Progenitor cell of endocrine pancreas (in vitro differentiated cells): Measurements from ENCODE around the gene SKP2. TPM values are rescaled to one million over a fixed set of nuclear protein-coding genes. Genes with fewer than 3 reads are reported as not detected.

Experiments used
- DNase-seq: peaks from one replicate; pipeline ENCODE4 v3.0.0; 2021; ENCODE audit warnings: low spot score; ENCODE audit not compliant: unreplicated experiment
- H3K27ac Mint-ChIP-seq: 2 replicates; pipeline ENCODE4 v1.8.0; 2021; ENCODE audit warnings: mild to moderate bottlenecking, moderate library complexity, mixed read lengths
- H3K27me3 Mint-ChIP-seq: 2 replicates; pipeline ENCODE4 v1.8.0; 2021; ENCODE audit warnings: mixed read lengths
- H3K36me3 Mint-ChIP-seq: 2 replicates; pipeline ENCODE4 v1.8.0; 2022; ENCODE audit warnings: mixed read lengths; ENCODE audit not compliant: insufficient read depth
- H3K4me1 Mint-ChIP-seq: 2 replicates; pipeline ENCODE4 v1.8.0; 2021; ENCODE audit warnings: low read depth, mixed read lengths
- H3K4me3 Mint-ChIP-seq: 2 replicates; pipeline ENCODE4 v1.8.0; 2021; ENCODE audit warnings: low read depth, mild to moderate bottlenecking, moderate library complexity, mixed read lengths
- H3K9me3 Mint-ChIP-seq: 2 replicates; pipeline ENCODE4 v1.8.0; 2021; ENCODE audit warnings: low read depth, mixed read lengths
- total RNA-seq: library from RNA; stranded (reverse); gene quantifications from 2 replicates; pipeline ENCODE4 v1.2.1, GENCODE V29; 2021
- TF ChIP-seq, protein P1 (sequence below): fragments of 200-600 bp; sonication (generic); IDR thresholded peaks from one replicate; pipeline ENCODE4 v1.5.0; 2021; ENCODE audit warnings: antibody characterized with exemption, mild to moderate bottlenecking; ENCODE audit not compliant: unreplicated experiment

Gene SKP2
- total RNA-seq, 1 donor from 2014 or later: 68.4 TPM

DNA sequence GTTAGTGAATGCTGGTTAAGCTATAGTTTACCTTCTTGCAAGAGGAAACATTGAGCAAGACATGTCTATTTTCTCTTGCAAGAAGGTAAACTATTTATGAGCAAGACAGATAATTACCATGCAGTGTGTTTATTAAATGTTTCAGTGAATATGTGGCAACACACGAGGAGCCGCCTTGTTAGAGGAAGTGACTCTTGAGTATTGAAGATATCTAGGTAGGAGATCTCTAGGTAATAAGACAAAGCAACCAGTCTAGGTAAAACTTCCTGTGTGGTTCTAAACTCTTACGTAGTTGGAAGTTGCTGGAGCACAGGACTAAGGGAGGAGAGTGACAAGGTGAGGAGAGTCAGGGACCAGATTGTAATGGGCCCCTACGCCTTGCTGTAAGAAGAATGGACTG is 16.8 kb downstream of the SKP2 start:
- Mint-ChIP-seq H3K27ac (no peak overlapping the region), H3K27me3 (no peaks in the 10 kb centered on the region), H3K4me3 (no peak overlapping the region), H3K36me3 (peaks cover 21% of the 10 kb centered on the region), H3K4me1 (no peaks in the 10 kb centered on the region), H3K9me3 (no peaks in the 10 kb centered on the region)
- no peak for DNase-seq
- TF ChIP-seq, protein P1, sequence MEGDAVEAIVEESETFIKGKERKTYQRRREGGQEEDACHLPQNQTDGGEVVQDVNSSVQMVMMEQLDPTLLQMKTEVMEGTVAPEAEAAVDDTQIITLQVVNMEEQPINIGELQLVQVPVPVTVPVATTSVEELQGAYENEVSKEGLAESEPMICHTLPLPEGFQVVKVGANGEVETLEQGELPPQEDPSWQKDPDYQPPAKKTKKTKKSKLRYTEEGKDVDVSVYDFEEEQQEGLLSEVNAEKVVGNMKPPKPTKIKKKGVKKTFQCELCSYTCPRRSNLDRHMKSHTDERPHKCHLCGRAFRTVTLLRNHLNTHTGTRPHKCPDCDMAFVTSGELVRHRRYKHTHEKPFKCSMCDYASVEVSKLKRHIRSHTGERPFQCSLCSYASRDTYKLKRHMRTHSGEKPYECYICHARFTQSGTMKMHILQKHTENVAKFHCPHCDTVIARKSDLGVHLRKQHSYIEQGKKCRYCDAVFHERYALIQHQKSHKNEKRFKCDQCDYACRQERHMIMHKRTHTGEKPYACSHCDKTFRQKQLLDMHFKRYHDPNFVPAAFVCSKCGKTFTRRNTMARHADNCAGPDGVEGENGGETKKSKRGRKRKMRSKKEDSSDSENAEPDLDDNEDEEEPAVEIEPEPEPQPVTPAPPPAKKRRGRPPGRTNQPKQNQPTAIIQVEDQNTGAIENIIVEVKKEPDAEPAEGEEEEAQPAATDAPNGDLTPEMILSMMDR: no peak

- no peak overlapping the region for H3K4me3 Mint-ChIP-seq
- no peaks in the 10 kb centered on the region for H3K27me3 Mint-ChIP-seq
- peaks cover 25% of the 10 kb centered on the region for H3K36me3 Mint-ChIP-seq
- no peaks in the 10 kb centered on the region for H3K4me1 Mint-ChIP-seq
- DNase-seq: no peak
- TF ChIP-seq, protein P1: no peak
- no peak overlapping the region for H3K27ac Mint-ChIP-seq
- no peaks in the 10 kb centered on the region for H3K9me3 Mint-ChIP-seq
Observed at GRCh38 chr5:36170832-36171424, 19.0 kb downstream of the SKP2 start.

- Mint-ChIP-seq H3K36me3 (peaks cover 20% of the 10 kb centered on the region), H3K4me1 (no peaks in the 10 kb centered on the region), H3K27me3 (no peaks in the 10 kb centered on the region), H3K27ac (no peak overlapping the region), H3K4me3 (no peak overlapping the region), H3K9me3 (no peaks in the 10 kb centered on the region)
- no peak for DNase-seq
- TF ChIP-seq, protein P1: no peak
Observed at GRCh38 chr5:36172599-36172998, 20.7 kb downstream of the SKP2 start.

DNA sequence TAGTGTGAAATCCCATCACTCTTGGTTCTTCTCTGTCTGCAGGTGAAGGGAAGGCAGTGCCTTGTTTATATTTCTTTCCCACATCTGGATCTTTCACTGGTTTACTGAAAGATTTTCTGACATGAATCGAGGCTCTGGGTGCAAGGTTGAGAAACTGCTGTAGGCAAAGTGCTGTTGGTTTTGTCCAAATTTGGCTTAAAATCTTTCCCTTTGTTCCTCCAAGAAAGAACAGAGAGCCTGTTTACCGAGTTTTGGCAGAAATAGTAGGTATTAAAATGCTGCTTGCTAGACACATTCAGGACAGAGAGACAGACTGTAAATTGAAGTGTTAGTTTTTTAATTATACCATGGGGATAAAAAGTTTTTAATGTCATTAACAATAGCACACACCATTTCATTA is 21.5 kb downstream of the SKP2 start:
- no peak for DNase-seq
- Mint-ChIP-seq H3K27ac (no peak overlapping the region), H3K9me3 (no peaks in the 10 kb centered on the region), H3K27me3 (no peaks in the 10 kb centered on the region), H3K4me3 (no peak overlapping the region), H3K4me1 (no peaks in the 10 kb centered on the region), H3K36me3 (peaks cover 13% of the 10 kb centered on the region)
- TF ChIP-seq, protein P1: no peak

DNA sequence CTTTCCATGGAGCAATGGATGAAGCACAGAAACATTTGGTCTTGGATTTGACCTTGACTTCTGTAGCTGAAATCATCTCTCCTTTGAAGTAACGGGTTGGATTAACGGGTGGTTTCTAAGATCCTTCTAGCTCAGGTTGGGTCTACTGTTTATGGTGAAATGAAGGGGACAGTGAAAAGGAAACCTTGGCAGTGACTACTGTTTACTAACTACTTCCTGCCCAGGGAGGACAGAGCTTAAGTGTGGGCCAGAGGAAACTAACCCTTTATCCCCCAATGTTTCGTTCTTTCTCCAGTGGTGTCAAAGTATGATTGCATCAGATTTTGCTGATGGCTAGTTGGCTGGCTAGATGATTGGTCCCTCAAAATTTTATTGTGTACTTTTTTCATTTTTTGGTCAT is 22.2 kb downstream of the SKP2 start:
- no peak for DNase-seq
- H3K36me3 Mint-ChIP-seq: peaks cover 12% of the 10 kb centered on the region
- H3K4me1 Mint-ChIP-seq: no peaks in the 10 kb centered on the region
- no peak overlapping the region for H3K4me3 Mint-ChIP-seq
- H3K27me3 Mint-ChIP-seq: no peaks in the 10 kb centered on the region
- H3K27ac Mint-ChIP-seq: no peak overlapping the region
- TF ChIP-seq, protein P1: no peak
- H3K9me3 Mint-ChIP-seq: no peaks in the 10 kb centered on the region
